GM12891 (cell line): ENCODE data around the gene RASGRF2.

Experiments
- DNase-seq: peaks from one replicate; pipeline ENCODE4 v3.0.0; 2011; ENCODE audit warnings: low spot score; ENCODE audit not compliant: insufficient read length
- FAIRE-seq: peaks from 2 replicates; lab custom pipeline; 2011; peaks lifted over from hg19 to GRCh38; lab: Jason Lieb, UNC
- PAX5 ChIP-seq: IDR thresholded peaks from 2 replicates; pipeline ENCODE4 v1.6.1; 2011; ENCODE audit warnings: low read length, moderate library complexity, mild to moderate bottlenecking; ENCODE audit not compliant: insufficient read depth, severe bottlenecking
- POLR2A ChIP-seq: IDR thresholded peaks from 2 replicates; pipeline ENCODE4 v1.6.1; 2011; ENCODE audit warnings: low read depth, low read length, control low read depth
- POLR2AphosphoS5 ChIP-seq: IDR thresholded peaks from 2 replicates; pipeline ENCODE4 v1.6.1; 2011; ENCODE audit warnings: low read depth, low read length, control low read depth
- POU2F2 ChIP-seq: IDR thresholded peaks from 2 replicates; pipeline ENCODE4 v1.6.1; 2011; ENCODE audit warnings: low read depth, mild to moderate bottlenecking, control low read depth, low read length, moderate library complexity
- SPI1 ChIP-seq: IDR thresholded peaks from 2 replicates; pipeline ENCODE4 v1.6.1; 2011; ENCODE audit warnings: low read depth, low read length, control low read depth
- TAF1 ChIP-seq: IDR thresholded peaks from 2 replicates; pipeline ENCODE4 v1.6.1; 2011; ENCODE audit warnings: low read depth, low read length, control low read depth

The RASGRF2 gene

DNA sequence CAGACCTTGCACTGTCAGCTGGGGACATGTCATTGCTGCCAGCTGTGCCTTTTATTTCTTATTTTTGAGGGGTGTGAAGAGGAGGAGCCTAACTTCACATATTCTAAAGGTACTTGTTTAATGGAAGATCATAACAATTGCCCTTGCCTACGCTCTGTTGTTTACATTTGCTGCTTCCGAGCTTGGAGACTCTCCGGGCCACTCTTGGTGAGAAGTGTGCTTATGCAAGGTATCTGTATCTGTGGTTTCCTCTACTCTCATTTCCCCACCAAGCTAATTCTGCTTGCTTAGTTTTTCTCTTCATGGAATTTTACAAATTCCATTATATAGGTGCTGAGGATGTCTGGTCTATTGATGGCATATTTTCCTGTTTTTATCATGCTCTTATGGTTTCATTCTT, 105.3 kb downstream of the RASGRF2 start:
- no peak for TF ChIP-seq POLR2A
- no peak for TF ChIP-seq TAF1
- DNase-seq (no peak), FAIRE-seq (no peak)

- no peak for FAIRE-seq
- no peak for DNase-seq
- TF ChIP-seq TAF1 (no peak), POU2F2 (no peak), POLR2AphosphoS5 (no peak)
These were observed 105.9 kb downstream of the RASGRF2 start for GRCh38 chr5:81066102-81066501.

GRCh38 chr5:81067406-81067805, 107.2 kb downstream of the RASGRF2 start:
- DNase-seq = no peak
- FAIRE-seq = no peak
- TF ChIP-seq SPI1 (no peak), POU2F2 (no peak), TAF1 (no peak), POLR2AphosphoS5 (no peak), PAX5 (no peak), POLR2A (no peak)

- FAIRE-seq = no peak
- DNase-seq = no peak
- TF ChIP-seq TAF1 (no peak), POU2F2 (no peak), PAX5 (no peak), SPI1 (no peak), POLR2AphosphoS5 (no peak), POLR2A (no peak)
These were observed 107.9 kb downstream of the RASGRF2 start for GRCh38 chr5:81068063-81068462.

DNA sequence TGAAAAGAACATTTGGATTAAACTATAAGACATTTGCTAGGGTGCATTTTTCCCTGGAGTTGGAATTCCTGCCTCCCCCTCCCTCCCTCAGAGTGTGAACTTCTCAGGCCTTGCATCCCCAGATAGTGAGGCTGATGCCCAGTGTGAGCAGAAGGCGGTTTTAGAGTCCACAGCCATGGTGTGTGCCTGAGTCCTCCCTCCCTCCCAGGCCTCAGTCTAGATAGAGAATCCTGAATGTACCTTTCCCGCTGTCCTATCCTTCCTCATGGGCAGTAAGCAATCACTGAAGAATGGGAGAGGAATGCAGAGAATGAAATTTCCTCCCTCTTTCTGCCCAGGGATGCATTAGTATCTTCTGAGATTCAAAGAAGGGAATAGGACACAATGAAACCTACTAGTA, 108.5 kb downstream of the RASGRF2 start:
- TF ChIP-seq TAF1 = no peak
- TF ChIP-seq POLR2AphosphoS5 = no peak
- TF ChIP-seq SPI1 = no peak
- no peak for TF ChIP-seq POLR2A
- TF ChIP-seq PAX5 = no peak
- no peak for TF ChIP-seq POU2F2
- FAIRE-seq (no peak), DNase-seq (no peak)

DNA sequence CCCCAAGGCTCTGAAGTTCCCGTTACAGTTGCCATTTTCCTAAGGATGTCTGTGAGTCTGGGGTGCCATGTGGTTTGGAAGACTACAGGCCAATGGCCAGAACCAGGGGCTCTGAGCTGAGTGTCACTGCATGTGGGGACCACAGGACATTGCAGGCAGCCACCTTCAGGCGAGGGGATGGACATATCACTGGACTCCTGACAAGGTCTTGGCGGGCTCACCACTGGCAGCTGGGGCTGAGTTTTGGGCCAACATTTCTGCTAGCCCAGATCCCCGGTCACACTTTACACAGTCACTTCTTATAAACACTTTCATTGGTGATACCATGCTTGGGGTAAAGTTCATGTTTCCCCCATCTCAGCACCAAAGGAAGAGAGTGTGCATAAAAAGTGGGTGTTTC, 109.8 kb downstream of the RASGRF2 start:
- FAIRE-seq = no peak
- no peak for DNase-seq
- TF ChIP-seq POU2F2 (no peak), TAF1 (no peak), SPI1 (no peak), PAX5 (no peak), POLR2A (no peak), POLR2AphosphoS5 (no peak)

DNA sequence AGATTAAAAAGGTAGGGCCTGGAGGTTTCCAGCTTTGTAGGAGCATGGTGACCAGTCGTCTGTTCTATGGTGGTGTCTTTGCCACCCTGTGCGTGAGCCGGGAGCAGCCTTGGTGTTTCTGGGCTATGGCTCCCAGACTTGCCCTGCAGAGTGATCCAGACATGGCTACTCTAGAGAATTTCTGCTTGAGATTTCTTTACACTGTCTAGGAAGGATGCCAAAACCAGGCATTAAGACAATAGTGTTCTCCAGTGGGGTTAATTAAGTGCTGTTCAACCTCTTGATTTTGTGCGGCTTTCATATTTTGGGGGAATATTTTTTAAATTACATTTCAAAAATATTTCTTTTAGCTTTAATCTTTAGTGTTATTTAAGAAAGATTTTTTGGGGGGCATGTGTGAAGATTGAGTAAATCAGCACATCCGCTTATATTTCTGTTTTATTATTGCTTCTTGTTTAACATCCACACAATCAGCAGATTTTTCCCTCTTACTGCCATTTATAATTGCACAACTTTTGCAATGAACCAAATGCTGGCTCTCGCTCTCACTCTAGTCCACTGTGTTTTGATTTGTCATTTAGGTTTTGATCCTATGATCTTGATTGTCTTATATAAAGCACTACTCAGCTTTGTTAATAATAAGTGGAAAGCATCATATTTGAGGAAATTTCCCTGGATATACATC, 110.5 kb downstream of the RASGRF2 start:
- no peak for DNase-seq
- no peak for FAIRE-seq
- TF ChIP-seq PAX5 (no peak), POLR2A (no peak), SPI1 (no peak), POU2F2 (no peak), TAF1 (no peak), POLR2AphosphoS5 (no peak)

- DNase-seq = no peak
- TF ChIP-seq PAX5 (no peak), POLR2A (no peak), POLR2AphosphoS5 (no peak), POU2F2 (no peak), TAF1 (no peak), SPI1 (no peak)
- no peak for FAIRE-seq
These were observed 114.9 kb downstream of the RASGRF2 start for GRCh38 chr5:81075041-81075440.

DNA sequence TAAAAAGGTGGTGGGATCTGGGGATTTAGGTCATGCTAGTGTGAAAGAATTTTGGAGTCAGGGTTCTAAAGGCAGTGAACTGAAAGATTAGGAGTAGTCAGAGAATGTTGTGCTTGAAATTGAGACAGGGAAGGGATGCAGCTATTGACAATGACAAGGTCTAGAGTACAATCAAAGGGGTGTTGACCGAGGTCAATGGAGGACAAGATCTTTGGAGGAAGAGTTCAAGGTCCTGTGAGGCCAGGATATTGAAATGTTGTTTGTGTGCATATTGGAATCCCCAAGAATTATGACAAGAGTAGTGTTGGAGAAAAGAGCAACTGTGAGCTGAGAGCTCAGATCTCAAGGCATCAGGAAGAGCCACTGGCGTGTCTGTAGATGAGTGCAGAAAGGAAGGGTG, 116.9 kb downstream of the RASGRF2 start:
- FAIRE-seq (no peak), DNase-seq (no peak)
- TF ChIP-seq TAF1 (no peak), POLR2A (no peak), SPI1 (no peak), POU2F2 (no peak), PAX5 (no peak), POLR2AphosphoS5 (no peak)

GRCh38 chr5:81078930-81079329, 118.8 kb downstream of the RASGRF2 start:
- DNase-seq = no peak
- TF ChIP-seq POLR2A = no peak
- no peak for TF ChIP-seq PAX5
- no peak for TF ChIP-seq POU2F2
- no peak for TF ChIP-seq TAF1
- no peak for TF ChIP-seq POLR2AphosphoS5
- TF ChIP-seq SPI1 = no peak
- FAIRE-seq = no peak

DNA sequence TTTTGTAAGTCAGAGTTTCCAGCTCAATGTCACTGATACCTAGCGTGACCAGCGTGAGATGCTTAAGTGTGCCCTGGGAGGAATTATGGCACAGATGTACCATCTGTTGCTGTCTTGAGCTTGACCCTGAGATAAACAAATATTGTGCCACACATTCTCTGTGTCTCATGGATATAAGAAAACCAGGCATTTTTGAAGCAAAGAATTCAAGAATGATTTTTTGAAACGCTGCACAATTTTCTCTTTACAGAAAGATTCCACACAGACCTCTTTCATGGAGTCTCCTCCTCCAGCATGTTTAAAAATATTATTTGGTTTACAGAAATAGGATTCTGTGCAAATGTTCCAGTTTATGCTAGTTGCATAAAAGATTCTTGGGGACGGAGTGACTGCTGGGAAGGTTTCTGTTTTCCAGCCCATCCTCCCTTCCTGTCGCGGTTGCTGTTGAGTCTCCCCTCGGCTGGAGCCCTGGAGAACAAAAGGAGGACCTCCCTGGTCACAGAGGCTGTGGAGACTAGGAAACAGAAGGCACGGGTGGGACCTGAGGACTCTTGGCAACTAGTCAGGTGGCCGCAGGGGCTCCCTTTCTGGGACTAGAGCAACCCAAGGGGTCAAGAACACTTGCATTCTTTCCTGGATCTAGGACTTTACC, 120.8 kb downstream of the RASGRF2 start:
- DNase-seq = no peak
- TF ChIP-seq TAF1 (no peak), PAX5 (no peak), POU2F2 (no peak), POLR2AphosphoS5 (no peak), POLR2A (no peak), SPI1 (no peak)
- no peak for FAIRE-seq
